Activated naive CD4-positive, alpha-beta T cell treated with anti-CD3 and anti-CD28 coated beads, Interleukin-2, amount 10 ng/mL, durations not matched to agents 7 days and 5 days (primary cell): Measurements from ENCODE around the gene ZC3H10.

Experiments
- CTCF ChIA-PET: fragments of 350-600 bp; sonication (Branson Sonifier 250); formaldehyde crosslinking; loops from one replicate; lab custom pipeline; 2021; ENCODE audit warnings: antibody characterized with exemption; lab: Charles Lee
- DNase-seq: peaks from one replicate; pipeline ENCODE4 v3.0.0-alpha.2; 2020
- H3K27ac Mint-ChIP-seq: one replicate; pipeline ENCODE4 v1.8.0; 2021; ENCODE audit warnings: mild to moderate bottlenecking, moderate library complexity, mixed read lengths
- H3K27me3 Mint-ChIP-seq: one replicate; pipeline ENCODE4 v1.8.0; 2021; ENCODE audit warnings: mild to moderate bottlenecking, mixed read lengths
- H3K36me3 Mint-ChIP-seq: one replicate; pipeline ENCODE4 v1.8.0; 2021; ENCODE audit warnings: mixed read lengths
- H3K4me1 Mint-ChIP-seq: one replicate; pipeline ENCODE4 v1.8.0; 2021; ENCODE audit warnings: mixed read lengths
- H3K4me3 Mint-ChIP-seq: one replicate; pipeline ENCODE4 v1.8.0; 2021; ENCODE audit warnings: mild to moderate bottlenecking, moderate library complexity, mixed read lengths
- H3K9me3 Mint-ChIP-seq: one replicate; pipeline ENCODE4 v1.8.0; 2021; ENCODE audit warnings: mixed read lengths

The ZC3H10 gene

DNA sequence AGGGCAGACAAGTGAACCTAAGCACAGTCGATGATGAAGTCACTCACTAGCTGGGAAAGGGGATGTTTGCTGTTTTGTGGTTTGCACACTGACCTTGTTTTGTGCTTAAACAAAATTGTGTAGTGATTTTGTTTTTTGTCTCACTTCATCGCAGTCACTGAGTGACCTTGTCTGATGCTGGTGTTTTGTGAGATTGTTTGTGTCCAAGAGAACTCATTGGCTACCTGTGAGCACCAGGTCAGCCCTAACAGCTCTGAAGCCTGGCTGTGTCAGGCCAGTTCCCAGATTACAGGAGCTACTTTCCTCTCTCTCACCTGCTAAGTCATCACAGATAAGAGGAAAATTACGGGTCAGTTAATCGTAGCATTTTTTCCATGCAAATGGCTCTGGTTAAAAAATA is 6.1 kb downstream of the ZC3H10 start:
- Mint-ChIP-seq H3K27me3 (peaks cover 3% of the 10 kb centered on the region), H3K27ac (peak overlapping the region; percentile 12), H3K4me3 (no peak overlapping the region), H3K36me3 (peaks cover 21% of the 10 kb centered on the region), H3K4me1 (peaks cover 59% of the 10 kb centered on the region), H3K9me3 (no peaks in the 10 kb centered on the region)
- no peak for DNase-seq
- CTCF ChIA-PET, result interaction anchor here (1.5 to 3.5 kb wide), 2 partner anchors 35 to 65 kb away, joined by 7 to 31 read pairs; partner anchors contain the start of genes MYL6 and SMARCC2

DNA sequence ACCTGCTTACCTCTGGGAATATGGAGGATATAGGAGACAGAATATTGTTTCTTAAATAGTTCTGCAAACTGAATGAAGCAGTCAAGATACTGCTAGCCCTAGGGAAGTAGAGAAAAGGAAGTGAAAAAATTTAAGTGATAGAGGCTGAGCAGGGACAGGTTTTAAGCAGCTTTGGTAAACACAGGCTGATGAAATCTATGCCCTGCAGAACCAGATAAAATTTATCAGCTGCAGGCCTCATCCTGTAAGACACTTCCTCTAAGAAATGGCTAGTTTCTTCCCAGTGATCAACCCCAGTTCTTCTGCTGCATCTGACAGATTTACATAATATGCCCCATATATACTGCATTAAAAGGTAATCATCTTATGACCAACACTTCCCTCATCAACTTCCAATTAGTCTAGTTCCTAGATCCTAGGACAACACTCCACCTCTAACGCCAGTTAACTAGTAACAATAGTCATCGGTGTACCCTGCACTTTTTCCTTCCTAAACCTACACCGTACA is 8.7 kb downstream of the ZC3H10 start:
- CTCF ChIA-PET, result interaction anchor here (0.5 to 4.2 kb wide), 15 partner anchors 9 to 132 kb away, joined by 3 to 51 read pairs (median 6); partner anchors contain the start of genes ANKRD52, MYL6, MYL6B and RNF41
- peaks cover 31% of the 10 kb centered on the region for H3K36me3 Mint-ChIP-seq
- no peak for DNase-seq
- H3K27ac Mint-ChIP-seq, result peak overlapping the region; percentile 94
- peaks cover 3% of the 10 kb centered on the region for H3K9me3 Mint-ChIP-seq
- H3K27me3 Mint-ChIP-seq, result peaks cover 3% of the 10 kb centered on the region
- H3K4me3 Mint-ChIP-seq, result peak overlapping the region; percentile 97
- peaks cover 68% of the 10 kb centered on the region for H3K4me1 Mint-ChIP-seq

DNA sequence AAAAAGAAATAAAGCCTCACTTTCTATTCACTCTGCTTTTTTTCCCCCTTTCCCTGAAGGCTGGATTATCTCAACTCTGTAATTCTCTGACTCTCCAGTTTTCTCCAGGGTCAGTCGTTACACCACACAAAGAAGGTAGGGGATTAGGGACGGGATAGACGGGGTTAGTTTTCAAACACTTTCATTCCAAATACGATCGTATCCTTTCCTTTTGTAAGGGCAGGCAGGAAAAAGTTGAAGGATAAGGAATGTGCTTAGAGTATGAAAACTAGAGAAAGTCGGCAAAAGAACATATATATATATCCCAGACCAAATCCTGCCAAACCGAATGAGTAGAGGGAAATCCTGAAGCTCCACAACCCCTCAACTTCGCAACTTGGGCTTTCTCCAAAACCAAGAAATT is 9.4 kb downstream of the ZC3H10 start:
- Mint-ChIP-seq H3K9me3 (peaks cover 3% of the 10 kb centered on the region), H3K27me3 (peaks cover 3% of the 10 kb centered on the region), H3K4me1 (peaks cover 75% of the 10 kb centered on the region), H3K36me3 (peaks cover 38% of the 10 kb centered on the region), H3K4me3 (peak overlapping the region; percentile 97), H3K27ac (peak overlapping the region; percentile 94)
- CTCF ChIA-PET, result interaction anchor here (0.9 to 4.2 kb wide), 14 partner anchors 9 to 389 kb away, joined by 3 to 51 read pairs (median 7); partner anchors contain the start of genes MYL6, MYL6B, PA2G4 and RNF41
- DNase-seq, result no peak

DNA sequence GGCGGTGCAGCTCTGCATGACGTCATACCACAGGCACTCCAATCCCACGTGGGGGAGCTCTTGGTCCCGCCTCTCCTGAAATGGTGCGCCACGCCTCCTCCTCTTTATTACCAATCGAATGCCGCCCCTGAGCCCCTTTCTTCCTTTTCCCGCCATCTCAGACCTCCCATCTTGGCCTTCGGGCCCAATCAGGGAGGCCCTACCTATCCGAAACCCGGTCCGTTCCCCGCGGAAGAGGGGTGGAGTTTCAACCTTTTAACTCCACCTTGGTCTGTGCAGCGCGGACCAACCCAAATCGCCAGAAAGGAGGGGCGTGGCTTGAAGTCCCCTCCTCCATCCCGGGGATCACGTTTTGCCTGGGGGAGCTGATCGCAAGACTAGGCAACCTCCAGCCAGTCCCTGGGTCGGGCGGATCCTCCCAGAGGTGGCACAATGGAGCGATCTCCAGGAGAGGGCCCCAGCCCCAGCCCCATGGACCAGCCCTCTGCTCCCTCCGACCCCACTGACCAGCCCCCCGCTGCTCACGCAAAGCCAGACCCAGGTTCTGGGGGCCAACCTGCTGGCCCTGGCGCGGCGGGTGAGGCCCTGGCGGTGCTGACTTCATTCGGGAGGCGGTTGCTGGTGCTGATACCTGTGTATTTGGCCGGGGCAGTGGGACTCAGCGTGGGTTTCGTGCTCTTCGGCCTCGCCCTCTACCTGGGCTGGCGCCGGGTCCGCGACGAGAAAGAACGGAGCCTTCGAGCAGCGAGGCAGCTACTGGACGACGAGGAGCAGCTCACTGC is 10.0 kb downstream of the ZC3H10 start, which contains the start of gene ESYT1:
TSS of gene ESYT1 (plus strand) at position 380 of the 782 bp plus-strand sequence. CDS start at position 433, 53 bp downstream.
- Mint-ChIP-seq H3K27me3 (peaks cover 3% of the 10 kb centered on the region), H3K27ac (peak within 1 kb of the TSS; percentile 94), H3K36me3 (peaks cover 43% of the 10 kb centered on the region), H3K4me3 (peak within 1 kb of the TSS; percentile 97), H3K4me1 (peaks cover 78% of the 10 kb centered on the region), H3K9me3 (peaks cover 3% of the 10 kb centered on the region)
- DNase-seq, result peak; percentile 99
- CTCF ChIA-PET, result interaction anchor here (0.9 to 4.2 kb wide), 14 partner anchors 9 to 390 kb away, joined by 3 to 51 read pairs (median 7); partner anchors contain the start of genes MYL6, MYL6B, PA2G4 and RNF41

DNA sequence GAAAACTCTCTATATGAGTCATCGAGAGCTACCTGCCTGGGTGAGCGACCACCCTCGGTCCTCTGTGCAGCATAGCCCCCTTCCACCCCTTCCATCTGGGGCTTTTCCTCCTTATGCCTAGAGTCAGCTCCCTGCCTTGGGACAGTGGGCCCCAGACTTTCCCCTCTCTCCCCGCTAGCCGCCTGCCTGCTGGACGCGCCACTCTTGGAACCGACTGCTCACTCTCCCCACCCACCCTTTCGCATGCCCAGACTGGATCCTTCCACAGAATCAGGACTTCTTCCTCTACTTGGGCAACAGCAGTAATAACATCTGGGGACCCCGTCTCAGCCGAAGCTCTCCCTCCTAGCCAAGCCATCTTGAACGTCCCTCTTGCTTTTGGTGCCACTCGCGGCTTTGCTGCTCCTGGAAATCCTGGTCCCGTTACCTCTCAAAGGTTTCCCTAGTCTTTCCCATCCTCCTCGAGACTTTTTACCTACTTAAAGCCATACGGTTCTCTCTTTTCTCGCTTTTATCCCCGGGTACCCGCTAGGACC is 10.7 kb downstream of the ZC3H10 start:
- H3K36me3 Mint-ChIP-seq, result peaks cover 49% of the 10 kb centered on the region
- no peak for DNase-seq
- CTCF ChIA-PET, result interaction anchor here (0.9 to 4.2 kb wide), 12 partner anchors 8 to 335 kb away, joined by 3 to 51 read pairs (median 7); partner anchors contain the start of genes MYL6, MYL6B, PA2G4 and RNF41
- H3K4me3 Mint-ChIP-seq, result peak overlapping the region; percentile 97
- peak overlapping the region; percentile 94 for H3K27ac Mint-ChIP-seq
- H3K4me1 Mint-ChIP-seq, result peaks cover 82% of the 10 kb centered on the region
- H3K27me3 Mint-ChIP-seq, result peaks cover 3% of the 10 kb centered on the region
- peaks cover 3% of the 10 kb centered on the region for H3K9me3 Mint-ChIP-seq

DNA sequence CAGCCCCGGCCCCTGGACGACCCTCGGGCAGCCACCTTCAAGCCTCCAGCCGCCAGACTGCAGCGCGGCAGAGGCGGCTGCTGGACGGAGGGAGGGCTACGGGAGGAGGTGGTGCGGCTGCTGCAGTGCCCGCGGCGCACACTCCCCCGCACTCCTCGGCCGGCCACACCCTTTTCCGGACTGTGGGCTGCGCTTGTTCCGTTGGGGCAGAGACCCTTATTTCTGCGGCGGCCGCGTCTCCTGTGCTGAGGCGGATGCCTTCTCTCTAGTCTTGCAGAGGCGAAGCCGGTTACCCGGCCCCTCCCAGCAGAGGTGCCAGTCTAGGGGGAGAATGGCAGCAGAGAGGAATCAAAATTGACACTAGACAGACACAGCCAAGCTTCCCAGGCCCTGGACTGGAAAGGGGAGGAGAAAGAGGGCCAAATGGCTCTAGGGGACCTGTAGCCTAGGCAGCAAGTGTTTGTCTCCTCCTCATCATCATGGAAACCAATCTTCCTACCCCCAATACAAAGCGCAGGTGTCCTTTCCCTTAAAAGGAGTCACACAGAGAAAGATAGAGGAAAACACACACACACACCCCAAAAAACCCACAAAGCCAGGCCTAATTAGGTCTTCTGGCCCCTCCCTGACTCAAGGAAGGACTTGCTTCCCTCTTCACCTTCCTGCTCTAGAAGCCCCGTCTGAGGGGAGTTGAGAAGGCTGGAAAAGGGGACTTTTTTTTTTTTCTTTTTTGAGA is 11.3 kb downstream of the ZC3H10 start:
- Mint-ChIP-seq H3K9me3 (peaks cover 3% of the 10 kb centered on the region), H3K27ac (peak overlapping the region; percentile 94), H3K36me3 (peaks cover 55% of the 10 kb centered on the region), H3K27me3 (peaks cover 3% of the 10 kb centered on the region), H3K4me1 (peaks cover 81% of the 10 kb centered on the region), H3K4me3 (peak overlapping the region; percentile 97)
- peak; percentile 88 for DNase-seq
- CTCF ChIA-PET, result interaction anchor here (0.6 to 4.2 kb wide), 4 partner anchors 10 to 59 kb away, joined by 3 to 51 read pairs (median 13); partner anchors contain the start of genes SMARCC2 and ZC3H10

DNA sequence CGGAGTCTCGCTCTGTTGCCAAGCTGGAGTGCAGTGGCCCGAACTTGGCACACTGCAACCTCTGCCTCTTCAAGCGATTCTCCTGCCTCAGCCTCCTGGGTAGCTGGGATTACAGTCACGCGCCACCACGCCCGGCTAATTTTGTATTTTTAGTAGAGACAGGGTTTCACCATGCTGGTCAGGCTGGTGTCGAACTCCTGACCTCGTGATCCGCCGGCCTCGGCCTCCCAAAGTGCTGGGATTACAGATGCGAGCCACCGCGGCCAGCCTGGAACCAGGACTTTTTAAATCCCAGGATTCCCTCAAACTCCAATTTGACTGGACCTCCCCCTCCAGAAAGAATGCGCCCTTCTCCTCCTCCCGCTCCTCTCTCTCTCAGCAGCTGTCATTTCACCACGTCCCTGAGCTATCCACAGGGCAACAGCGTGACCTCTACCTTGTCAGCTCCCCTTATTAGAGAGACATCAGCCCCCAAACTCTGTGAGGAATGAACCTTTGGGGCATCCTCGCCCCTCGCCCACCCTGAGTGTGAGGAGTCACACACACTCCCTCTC is 12.0 kb downstream of the ZC3H10 start:
- Mint-ChIP-seq H3K36me3 (peaks cover 57% of the 10 kb centered on the region), H3K27ac (peak overlapping the region; percentile 94), H3K27me3 (peaks cover 3% of the 10 kb centered on the region), H3K4me1 (peaks cover 75% of the 10 kb centered on the region), H3K9me3 (peaks cover 3% of the 10 kb centered on the region), H3K4me3 (peak overlapping the region; percentile 97)
- no peak for DNase-seq
- CTCF ChIA-PET, result interaction anchor here (0.6 to 2.7 kb wide), 2 partner anchors 11 to 14 kb away, joined by 3 to 20 read pairs; partner anchors contain the start of gene ZC3H10

DNA sequence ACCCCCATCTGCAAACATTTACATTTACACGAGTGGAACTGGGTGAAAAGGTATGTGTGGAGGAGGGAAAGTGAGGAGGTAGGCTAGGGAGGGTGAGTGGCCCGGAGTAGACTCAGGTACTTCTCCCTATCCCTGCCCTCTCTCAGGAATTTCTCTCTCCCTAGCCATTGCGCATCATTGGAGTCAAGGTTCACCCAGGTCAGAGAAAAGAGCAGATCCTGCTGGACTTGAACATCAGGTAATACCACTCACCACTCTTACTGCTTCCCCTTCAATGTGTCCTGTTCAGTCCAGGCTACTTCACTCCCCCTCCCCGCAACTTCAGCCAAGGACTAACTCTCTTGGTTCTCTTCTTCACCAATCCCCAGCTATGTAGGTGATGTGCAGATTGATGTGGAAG is 12.8 kb downstream of the ZC3H10 start:
- no peak for DNase-seq
- Mint-ChIP-seq H3K4me3 (peak overlapping the region; percentile 97), H3K4me1 (peaks cover 71% of the 10 kb centered on the region), H3K9me3 (peaks cover 3% of the 10 kb centered on the region), H3K27me3 (peaks cover 3% of the 10 kb centered on the region), H3K36me3 (peaks cover 65% of the 10 kb centered on the region), H3K27ac (peak overlapping the region; percentile 94)
- CTCF ChIA-PET, result no interaction called here

DNA sequence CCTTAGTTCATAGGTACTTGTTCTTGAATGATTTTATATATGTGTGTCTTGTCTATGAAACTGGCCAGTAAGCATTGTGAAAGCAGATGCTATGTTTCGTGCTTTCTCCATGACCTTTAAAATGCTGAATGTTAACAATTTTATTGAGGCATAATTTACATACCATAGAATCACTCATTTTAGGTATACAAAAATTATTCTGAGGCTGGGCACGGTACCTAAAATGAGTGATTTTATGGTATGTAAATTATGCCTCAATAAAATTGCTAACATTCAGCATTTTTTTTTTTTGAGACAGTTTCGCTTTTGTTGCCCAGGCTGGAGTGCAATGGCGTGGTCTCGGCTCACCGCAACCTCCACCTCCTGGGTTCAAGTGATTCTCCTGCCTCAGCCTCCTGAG is 16.8 kb downstream of the ZC3H10 start:
- H3K27ac Mint-ChIP-seq, result no peak overlapping the region
- peaks cover 79% of the 10 kb centered on the region for H3K4me1 Mint-ChIP-seq
- CTCF ChIA-PET, result no interaction called here
- no peak for DNase-seq
- H3K27me3 Mint-ChIP-seq, result no peaks in the 10 kb centered on the region
- H3K36me3 Mint-ChIP-seq, result peaks cover 91% of the 10 kb centered on the region
- peaks cover 3% of the 10 kb centered on the region for H3K9me3 Mint-ChIP-seq
- H3K4me3 Mint-ChIP-seq, result no peak overlapping the region

DNA sequence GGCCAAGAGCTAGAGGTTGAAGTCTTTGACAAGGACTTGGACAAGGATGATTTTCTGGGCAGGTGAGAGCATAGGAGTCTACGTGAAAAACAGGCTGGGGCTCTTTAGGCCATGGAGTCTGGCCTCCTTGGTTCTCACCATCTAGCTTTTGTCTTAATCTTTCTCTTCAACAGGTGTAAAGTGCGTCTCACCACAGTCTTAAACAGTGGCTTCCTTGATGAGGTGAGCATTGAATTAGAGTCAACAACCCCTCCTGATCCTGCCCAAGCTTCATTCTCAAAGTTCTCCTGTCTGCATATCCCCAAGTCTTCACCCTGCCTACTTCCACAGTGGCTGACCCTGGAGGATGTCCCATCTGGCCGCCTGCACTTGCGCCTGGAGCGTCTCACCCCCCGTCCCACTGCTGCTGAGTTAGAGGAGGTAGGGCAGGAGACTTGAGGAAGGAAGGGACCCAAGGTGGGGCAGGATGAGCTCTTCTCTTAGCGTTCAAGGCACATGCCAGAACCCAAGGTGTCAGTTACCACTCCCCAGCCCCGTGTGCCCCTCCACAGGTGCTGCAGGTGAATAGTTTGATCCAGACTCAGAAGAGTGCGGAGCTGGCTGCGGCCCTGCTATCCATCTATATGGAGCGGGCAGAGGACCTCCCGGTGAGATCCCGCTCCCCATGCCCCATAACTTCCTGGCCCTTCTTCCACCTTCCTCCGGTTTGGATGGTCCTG is 19.9 kb downstream of the ZC3H10 start:
- H3K36me3 Mint-ChIP-seq, result peaks cover 87% of the 10 kb centered on the region
- no peak for DNase-seq
- peak overlapping the region; percentile 87 for H3K27ac Mint-ChIP-seq
- CTCF ChIA-PET, result interaction anchor here (1.7 to 2.6 kb wide), 3 partner anchors 10 to 14 kb away, joined by 6 to 10 read pairs (median 7); partner anchors contain the start of genes ESYT1 and MYL6B
- H3K4me3 Mint-ChIP-seq, result no peak overlapping the region
- H3K27me3 Mint-ChIP-seq, result no peaks in the 10 kb centered on the region
- peaks cover 78% of the 10 kb centered on the region for H3K4me1 Mint-ChIP-seq
- H3K9me3 Mint-ChIP-seq, result no peaks in the 10 kb centered on the region

DNA sequence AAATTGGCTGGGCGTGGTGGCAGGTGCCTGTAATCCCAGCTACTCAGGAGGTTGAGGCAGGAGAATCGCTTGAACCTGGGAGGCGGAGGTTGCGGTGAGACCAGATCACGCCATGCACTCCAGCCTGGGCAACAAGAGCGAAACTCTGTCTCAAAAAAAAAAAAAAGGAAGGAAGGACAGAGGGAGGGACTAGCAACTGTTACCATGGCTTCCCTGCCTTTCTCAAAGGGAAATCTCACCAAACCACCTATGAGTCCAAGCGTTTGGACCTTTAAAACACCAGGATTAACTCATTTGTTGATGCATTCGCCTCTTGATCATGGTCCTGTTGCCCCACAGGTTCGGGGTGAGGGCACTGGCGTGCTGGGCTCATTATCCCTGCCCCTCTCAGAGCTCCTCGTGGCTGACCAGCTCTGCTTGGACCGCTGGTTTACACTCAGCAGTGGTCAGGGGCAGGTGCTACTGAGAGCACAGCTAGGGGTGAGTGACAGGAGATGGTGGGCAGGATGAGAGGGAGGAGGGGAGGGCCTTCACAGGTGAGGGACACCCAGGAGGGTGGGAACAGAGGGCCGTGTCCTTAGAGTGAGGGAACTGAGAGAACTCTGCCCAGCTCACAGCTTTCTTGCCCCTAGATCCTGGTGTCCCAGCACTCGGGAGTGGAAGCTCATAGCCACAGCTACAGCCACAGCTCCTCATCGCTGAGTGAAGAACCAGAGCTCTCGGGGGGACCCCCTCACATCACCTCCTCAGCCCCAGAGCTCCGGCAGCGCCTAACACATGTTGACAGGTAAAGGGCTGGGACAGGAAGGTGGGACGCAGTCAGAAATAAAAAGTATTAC is 24.1 kb downstream of the ZC3H10 start:
- CTCF ChIA-PET, result interaction anchor here (0.9 to 1.3 kb wide), 3 partner anchors 9 to 17 kb away, joined by 3 to 5 read pairs (median 5); partner anchors contain the start of gene MYL6
- no peak overlapping the region for H3K4me3 Mint-ChIP-seq
- peak overlapping the region; percentile 76 for H3K27ac Mint-ChIP-seq
- no peak for DNase-seq
- H3K27me3 Mint-ChIP-seq, result no peaks in the 10 kb centered on the region
- H3K9me3 Mint-ChIP-seq, result no peaks in the 10 kb centered on the region
- peaks cover 78% of the 10 kb centered on the region for H3K36me3 Mint-ChIP-seq
- peaks cover 63% of the 10 kb centered on the region for H3K4me1 Mint-ChIP-seq

DNA sequence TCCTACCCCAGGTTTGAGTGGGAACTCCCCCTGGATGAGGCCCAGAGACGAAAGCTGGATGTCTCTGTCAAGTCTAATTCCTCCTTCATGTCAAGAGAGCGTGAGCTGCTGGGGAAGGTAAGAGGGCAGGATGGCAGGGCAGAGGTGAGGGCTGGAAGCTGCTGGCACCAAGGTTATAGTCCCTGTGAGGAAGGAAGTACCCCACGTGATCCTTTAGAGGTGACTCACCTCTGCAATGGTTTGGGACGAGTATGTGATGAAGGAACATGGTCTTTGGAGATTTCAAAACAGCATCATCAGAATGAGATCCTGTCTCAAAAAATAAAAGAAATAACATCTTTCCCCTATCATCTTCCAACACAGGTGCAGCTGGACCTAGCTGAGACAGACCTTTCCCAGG is 25.2 kb downstream of the ZC3H10 start:
- peak overlapping the region; percentile 76 for H3K27ac Mint-ChIP-seq

More for the DNA sequence above, 25.2 kb downstream of the ZC3H10 start:
- no peak for DNase-seq
- H3K4me1 Mint-ChIP-seq, result peaks cover 53% of the 10 kb centered on the region
- H3K27me3 Mint-ChIP-seq, result no peaks in the 10 kb centered on the region
- CTCF ChIA-PET, result interaction anchor here (1.2 kb wide), 1 partner anchor 16 kb away, joined by 5 read pairs; the partner anchor contains the start of gene MYL6
- H3K4me3 Mint-ChIP-seq, result no peak overlapping the region
- peaks cover 68% of the 10 kb centered on the region for H3K36me3 Mint-ChIP-seq
- H3K9me3 Mint-ChIP-seq, result no peaks in the 10 kb centered on the region
